HL-60 (cell line): ENCODE results near the gene ATP11A.

Experiments used
- DNase-seq, 2 experiments: peaks; one replicate each; pipeline ENCODE4 v3.0.0-alpha.2; 2010 to 2020; ENCODE audit warnings: low read depth in 1 of 2, low spot score in 1 of 2
- H3K27ac ChIP-seq: fragments of 250-450 bp; sonication (Bioruptor Pico); replicated peaks from 2 replicates; pipeline ENCODE4 v1.5.1; 2020; ENCODE audit warnings: mild to moderate bottlenecking, moderate library complexity
- H3K27me3 ChIP-seq: fragments of 250-450 bp; sonication (Bioruptor Pico); 2 replicates; pipeline ENCODE4 v1.5.1; 2021; ENCODE audit warnings: mild to moderate bottlenecking, moderate library complexity; ENCODE audit not compliant: insufficient read depth, poor library complexity, severe bottlenecking
- H3K4me3 ChIP-seq: replicated peaks from 2 replicates; pipeline ENCODE4 v1.5.1; 2011; ENCODE audit warnings: mild to moderate bottlenecking, control low read depth, low read length; ENCODE audit not compliant: insufficient read depth
- CTCF ChIP-seq: IDR thresholded peaks from one replicate; pipeline ENCODE4 v1.5.1; 2011; ENCODE audit warnings: low read length, control low read depth, inconsistent platforms; ENCODE audit not compliant: insufficient read depth
- GABPA ChIP-seq: IDR thresholded peaks from 2 replicates; pipeline ENCODE4 v1.6.1; 2012; ENCODE audit warnings: low read depth
- POLR2AphosphoS5 ChIP-seq: IDR thresholded peaks from 2 replicates; pipeline ENCODE4 v1.6.1; 2012; ENCODE audit warnings: low read depth
- SPI1 ChIP-seq: IDR thresholded peaks from 2 replicates; pipeline ENCODE4 v1.6.1; 2012; ENCODE audit warnings: low read depth, mild to moderate bottlenecking, borderline replicate concordance
- TF ChIP-seq, protein P1 (sequence below): IDR thresholded peaks from 2 replicates; pipeline ENCODE4 v1.6.1; 2012; ENCODE audit warnings: low read depth; ENCODE audit not compliant: insufficient replicate concordance

ATP11A gene

GRCh38 chr13:112868308-112868707 lies 178.5 kb downstream of the ATP11A start:
- Histone ChIP-seq H3K4me3 (no peak overlapping the region), H3K27ac (no peak overlapping the region), H3K27me3 (no peaks in the 10 kb centered on the region)
- no peak for DNase-seq
- TF ChIP-seq GABPA = no peak
- TF ChIP-seq, protein P1, sequence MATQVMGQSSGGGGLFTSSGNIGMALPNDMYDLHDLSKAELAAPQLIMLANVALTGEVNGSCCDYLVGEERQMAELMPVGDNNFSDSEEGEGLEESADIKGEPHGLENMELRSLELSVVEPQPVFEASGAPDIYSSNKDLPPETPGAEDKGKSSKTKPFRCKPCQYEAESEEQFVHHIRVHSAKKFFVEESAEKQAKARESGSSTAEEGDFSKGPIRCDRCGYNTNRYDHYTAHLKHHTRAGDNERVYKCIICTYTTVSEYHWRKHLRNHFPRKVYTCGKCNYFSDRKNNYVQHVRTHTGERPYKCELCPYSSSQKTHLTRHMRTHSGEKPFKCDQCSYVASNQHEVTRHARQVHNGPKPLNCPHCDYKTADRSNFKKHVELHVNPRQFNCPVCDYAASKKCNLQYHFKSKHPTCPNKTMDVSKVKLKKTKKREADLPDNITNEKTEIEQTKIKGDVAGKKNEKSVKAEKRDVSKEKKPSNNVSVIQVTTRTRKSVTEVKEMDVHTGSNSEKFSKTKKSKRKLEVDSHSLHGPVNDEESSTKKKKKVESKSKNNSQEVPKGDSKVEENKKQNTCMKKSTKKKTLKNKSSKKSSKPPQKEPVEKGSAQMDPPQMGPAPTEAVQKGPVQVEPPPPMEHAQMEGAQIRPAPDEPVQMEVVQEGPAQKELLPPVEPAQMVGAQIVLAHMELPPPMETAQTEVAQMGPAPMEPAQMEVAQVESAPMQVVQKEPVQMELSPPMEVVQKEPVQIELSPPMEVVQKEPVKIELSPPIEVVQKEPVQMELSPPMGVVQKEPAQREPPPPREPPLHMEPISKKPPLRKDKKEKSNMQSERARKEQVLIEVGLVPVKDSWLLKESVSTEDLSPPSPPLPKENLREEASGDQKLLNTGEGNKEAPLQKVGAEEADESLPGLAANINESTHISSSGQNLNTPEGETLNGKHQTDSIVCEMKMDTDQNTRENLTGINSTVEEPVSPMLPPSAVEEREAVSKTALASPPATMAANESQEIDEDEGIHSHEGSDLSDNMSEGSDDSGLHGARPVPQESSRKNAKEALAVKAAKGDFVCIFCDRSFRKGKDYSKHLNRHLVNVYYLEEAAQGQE = no peak
- TF ChIP-seq SPI1 = no peak
- TF ChIP-seq CTCF = no peak
- no peak for TF ChIP-seq POLR2AphosphoS5

- H3K4me3 ChIP-seq = no peak overlapping the region
- no peak overlapping the region for H3K27ac ChIP-seq
- H3K27me3 ChIP-seq = no peaks in the 10 kb centered on the region
- TF ChIP-seq POLR2AphosphoS5 = no peak
- TF ChIP-seq, protein P1 = no peak
- DNase-seq = no peak
Observed at GRCh38 chr13:112869202-112870050, 179.6 kb downstream of the ATP11A start.

- no peak for DNase-seq
- Histone ChIP-seq H3K27me3 (no peaks in the 10 kb centered on the region), H3K27ac (no peak overlapping the region), H3K4me3 (no peak overlapping the region)
- TF ChIP-seq CTCF (no peak), POLR2AphosphoS5 (no peak), SPI1 (peak; percentile 63; the same call in 1 of the 2 replicates), GABPA (no peak)
- TF ChIP-seq, protein P1 = no peak
Observed at GRCh38 chr13:112870051-112870331, 180.2 kb downstream of the ATP11A start.
